Body of pancreas (tissue), 4 donors: ENCODE results near the gene SLC4A3.

ENCODE experiments used
- POLR2A ChIP-seq, 3 donors: fragments of 450-650 bp; IDR thresholded peaks; one replicate each; pipeline ENCODE4 v1.6.1; 2016; ENCODE audit warnings: antibody characterized with exemption in 3 of 3, mild to moderate bottlenecking in 2 of 3
- TF ChIP-seq, protein P1 (sequence below), 7 experiments: fragments of 450-650 bp in 4 of 7; fragments of 200-600 bp in 3 of 7; sonication (generic) in 3 of 7; IDR thresholded peaks; one replicate each; pipeline ENCODE4 v1.5.1; 2016 to 2019; ENCODE audit warnings: antibody characterized with exemption in 7 of 7

- no peak for TF ChIP-seq POLR2A (IDR thresholded peaks at IDR 0.05)
- TF ChIP-seq, protein P1, sequence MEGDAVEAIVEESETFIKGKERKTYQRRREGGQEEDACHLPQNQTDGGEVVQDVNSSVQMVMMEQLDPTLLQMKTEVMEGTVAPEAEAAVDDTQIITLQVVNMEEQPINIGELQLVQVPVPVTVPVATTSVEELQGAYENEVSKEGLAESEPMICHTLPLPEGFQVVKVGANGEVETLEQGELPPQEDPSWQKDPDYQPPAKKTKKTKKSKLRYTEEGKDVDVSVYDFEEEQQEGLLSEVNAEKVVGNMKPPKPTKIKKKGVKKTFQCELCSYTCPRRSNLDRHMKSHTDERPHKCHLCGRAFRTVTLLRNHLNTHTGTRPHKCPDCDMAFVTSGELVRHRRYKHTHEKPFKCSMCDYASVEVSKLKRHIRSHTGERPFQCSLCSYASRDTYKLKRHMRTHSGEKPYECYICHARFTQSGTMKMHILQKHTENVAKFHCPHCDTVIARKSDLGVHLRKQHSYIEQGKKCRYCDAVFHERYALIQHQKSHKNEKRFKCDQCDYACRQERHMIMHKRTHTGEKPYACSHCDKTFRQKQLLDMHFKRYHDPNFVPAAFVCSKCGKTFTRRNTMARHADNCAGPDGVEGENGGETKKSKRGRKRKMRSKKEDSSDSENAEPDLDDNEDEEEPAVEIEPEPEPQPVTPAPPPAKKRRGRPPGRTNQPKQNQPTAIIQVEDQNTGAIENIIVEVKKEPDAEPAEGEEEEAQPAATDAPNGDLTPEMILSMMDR (IDR thresholded peaks at IDR 0.05): no peak
Measured at GRCh38 chr2:219636144-219636915, 8.9 kb downstream of the SLC4A3 start.
